Tibial artery (tissue), 4 donors: ENCODE results near the gene GJB2.
"Not testable (repeated sequence)": the region's sequence is repeated elsewhere in the genome, so short reads cannot be mapped to it uniquely, and the experiment has no call there.

ENCODE experiments used
- DNase-seq, 2 donors: peaks; one replicate each; pipeline ENCODE4 v3.0.0-alpha.2; 2019
- H3K27ac ChIP-seq, 2 donors: fragments of 200-600 bp; sonication (generic) in 1 of 2; 1 replicate in 1 of 2; 2 replicates in 1 of 2; pipeline ENCODE4 v1.5.1; 2018 to 2019; ENCODE audit warnings: mild to moderate bottlenecking in 1 of 2
- H3K27me3 ChIP-seq, 2 donors: fragments of 200-600 bp; sonication (generic) in 1 of 2; one replicate each; pipeline versions ENCODE4 v1.5.1 to v1.6.0; 2016 to 2019
- H3K36me3 ChIP-seq, 3 donors: fragments of 200-600 bp; sonication (generic) in 2 of 3; one replicate each; pipeline ENCODE4 v1.5.1; 2016 to 2019; ENCODE audit warnings: mild to moderate bottlenecking in 2 of 3
- H3K4me1 ChIP-seq, 4 donors: fragments of 200-600 bp; sonication (generic) in 2 of 4; 1 replicate in 3 of 4; 2 replicates in 1 of 4; pipeline ENCODE4 v1.5.1; 2016 to 2019
- H3K4me3 ChIP-seq, 2 donors: fragments of 200-600 bp; sonication (generic) in 1 of 2; 1 replicate in 1 of 2; 2 replicates in 1 of 2; pipeline ENCODE4 v1.5.1; 2018 to 2019; ENCODE audit warnings: mild to moderate bottlenecking in 2 of 2
- H3K9me3 ChIP-seq, 3 donors: fragments of 200-600 bp; sonication (generic) in 1 of 3; one replicate each; pipeline ENCODE4 v1.5.1; 2016 to 2019
- intact Hi-C: fragments of 100-400 bp; cut with DNase I; formaldehyde crosslinking; loops from one replicate; pipeline ENCODE4 v1.15.0; 2023; ENCODE audit warnings: low total_unique reads
- TF ChIP-seq, protein P1 (sequence below), 2 experiments: fragments of 200-600 bp in 1 of 2; fragments of 450-650 bp in 1 of 2; IDR thresholded peaks; one replicate each; pipeline ENCODE4 v1.5.1; 2017 to 2019; ENCODE audit warnings: antibody characterized with exemption in 2 of 2, mild to moderate bottlenecking in 1 of 2, moderate library complexity in 1 of 2

GJB2 gene

DNA sequence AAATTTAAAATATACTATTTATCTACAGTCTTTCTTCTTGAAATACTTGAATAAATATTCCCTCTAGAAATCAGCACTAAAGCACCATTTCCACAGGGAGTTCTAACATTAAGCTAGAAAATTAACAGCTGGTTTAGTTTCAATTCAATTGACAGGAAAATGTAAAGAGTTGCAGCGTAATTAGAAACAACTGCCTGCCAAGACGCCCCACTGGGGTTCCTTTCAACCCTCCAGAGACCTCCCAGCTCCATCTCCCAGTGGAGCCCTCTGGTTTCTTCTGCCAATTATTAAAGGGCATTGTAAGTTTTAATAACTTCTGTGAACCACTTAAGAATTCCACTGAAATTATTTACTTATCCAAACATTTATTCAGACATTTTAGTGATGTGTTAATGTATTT, 36.0 kb downstream of the GJB2 start:
- intact Hi-C loops = no loop called here
- H3K4me1 ChIP-seq = peaks cover 0 to 19% (median 12%) of the 10 kb centered on the region in 4 donors
- H3K27me3 ChIP-seq = peaks cover 0 to 75% of the 10 kb centered on the region in 2 donors
- TF ChIP-seq, protein P1, sequence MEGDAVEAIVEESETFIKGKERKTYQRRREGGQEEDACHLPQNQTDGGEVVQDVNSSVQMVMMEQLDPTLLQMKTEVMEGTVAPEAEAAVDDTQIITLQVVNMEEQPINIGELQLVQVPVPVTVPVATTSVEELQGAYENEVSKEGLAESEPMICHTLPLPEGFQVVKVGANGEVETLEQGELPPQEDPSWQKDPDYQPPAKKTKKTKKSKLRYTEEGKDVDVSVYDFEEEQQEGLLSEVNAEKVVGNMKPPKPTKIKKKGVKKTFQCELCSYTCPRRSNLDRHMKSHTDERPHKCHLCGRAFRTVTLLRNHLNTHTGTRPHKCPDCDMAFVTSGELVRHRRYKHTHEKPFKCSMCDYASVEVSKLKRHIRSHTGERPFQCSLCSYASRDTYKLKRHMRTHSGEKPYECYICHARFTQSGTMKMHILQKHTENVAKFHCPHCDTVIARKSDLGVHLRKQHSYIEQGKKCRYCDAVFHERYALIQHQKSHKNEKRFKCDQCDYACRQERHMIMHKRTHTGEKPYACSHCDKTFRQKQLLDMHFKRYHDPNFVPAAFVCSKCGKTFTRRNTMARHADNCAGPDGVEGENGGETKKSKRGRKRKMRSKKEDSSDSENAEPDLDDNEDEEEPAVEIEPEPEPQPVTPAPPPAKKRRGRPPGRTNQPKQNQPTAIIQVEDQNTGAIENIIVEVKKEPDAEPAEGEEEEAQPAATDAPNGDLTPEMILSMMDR (IDR thresholded peaks at IDR 0.05) = no peak
- H3K9me3 ChIP-seq = no peaks in the 10 kb centered on the region
- H3K27ac ChIP-seq = no peak overlapping the region
- H3K36me3 ChIP-seq = no peaks in the 10 kb centered on the region
- no peak for DNase-seq
- H3K4me3 ChIP-seq = no peak overlapping the region

DNA sequence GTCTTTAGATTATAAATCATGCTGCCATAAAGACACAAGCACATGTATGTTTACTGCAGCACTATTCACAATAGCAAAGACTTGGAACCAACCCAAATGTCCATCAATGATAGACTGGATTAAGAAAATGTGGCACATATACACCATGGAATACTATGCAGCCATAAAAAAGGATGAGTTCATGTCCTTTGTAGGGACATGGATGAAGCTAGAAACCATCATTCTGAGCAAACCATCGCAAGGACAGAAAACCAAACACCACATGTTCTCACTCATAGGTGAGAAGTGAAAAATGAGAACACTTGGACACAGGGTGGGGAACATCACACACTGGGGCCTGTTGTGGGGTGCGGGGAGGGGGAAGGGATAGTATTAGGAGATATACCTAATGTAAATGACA, 39.4 kb downstream of the GJB2 start:
- H3K36me3 ChIP-seq, H3K4me1 ChIP-seq, H3K9me3 ChIP-seq, DNase-seq, H3K4me3 ChIP-seq, intact Hi-C loops, H3K27ac ChIP-seq: not testable (repeated sequence)
- peaks cover 0 to 68% of the 10 kb centered on the region in 2 donors for H3K27me3 ChIP-seq

DNA sequence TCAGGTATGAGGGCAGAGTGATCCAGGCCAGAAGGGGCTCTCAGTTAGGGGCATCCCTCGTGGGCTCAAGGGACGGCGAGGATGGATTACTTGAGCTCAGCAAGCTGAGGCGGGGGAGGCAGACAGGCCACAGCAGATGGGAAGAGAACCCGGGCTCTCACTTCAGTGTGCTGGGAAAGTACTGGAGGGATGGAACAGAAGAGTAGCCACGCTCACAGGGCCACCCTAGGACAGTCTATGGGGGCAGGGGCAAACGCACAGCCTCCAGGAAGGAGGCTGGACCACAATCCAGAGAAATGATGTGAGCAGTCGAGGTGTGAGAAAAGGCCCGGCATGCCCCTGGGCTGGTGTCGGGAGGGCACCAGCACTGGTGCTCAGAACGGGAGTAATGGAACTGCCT, 41.1 kb downstream of the GJB2 start:
- no peak overlapping the region for H3K27ac ChIP-seq
- TF ChIP-seq, protein P1 (IDR thresholded peaks at IDR 0.05) = no peak
- intact Hi-C loops = no loop called here
- no peaks in the 10 kb centered on the region for H3K9me3 ChIP-seq
- no peaks in the 10 kb centered on the region for H3K36me3 ChIP-seq
- peaks cover 0 to 56% of the 10 kb centered on the region in 2 donors for H3K27me3 ChIP-seq
- no peak for DNase-seq
- no peak overlapping the region for H3K4me3 ChIP-seq
- H3K4me1 ChIP-seq = no peaks in the 10 kb centered on the region

DNA sequence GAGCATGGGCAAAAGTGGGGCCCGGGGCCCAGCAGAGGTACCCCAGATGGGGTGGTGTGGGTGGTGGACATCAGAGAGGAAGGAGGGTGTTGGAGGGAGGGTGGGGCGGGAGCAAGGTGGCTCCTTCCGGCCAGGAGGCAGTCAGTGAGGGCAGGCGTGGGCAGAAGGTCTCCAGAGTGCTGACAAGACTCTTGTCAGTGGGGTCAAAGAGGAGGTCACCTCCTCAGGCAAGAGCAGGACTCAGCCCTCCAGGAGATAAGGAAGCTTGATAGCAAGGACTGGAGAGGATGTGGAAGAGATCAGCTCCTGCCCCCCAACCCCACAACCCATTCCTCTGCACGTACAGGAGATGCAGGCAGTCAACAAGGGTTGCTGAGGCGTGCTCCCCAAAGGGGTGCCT, 41.7 kb downstream of the GJB2 start:
- no peaks in the 10 kb centered on the region for H3K9me3 ChIP-seq
- H3K36me3 ChIP-seq = no peaks in the 10 kb centered on the region
- no peak overlapping the region for H3K4me3 ChIP-seq
- peaks cover 0 to 51% of the 10 kb centered on the region in 2 donors for H3K27me3 ChIP-seq
- no peaks in the 10 kb centered on the region for H3K4me1 ChIP-seq
- intact Hi-C loops = no loop called here
- no peak overlapping the region for H3K27ac ChIP-seq
- TF ChIP-seq, protein P1 (IDR thresholded peaks at IDR 0.05) = no peak
- DNase-seq = no peak

DNA sequence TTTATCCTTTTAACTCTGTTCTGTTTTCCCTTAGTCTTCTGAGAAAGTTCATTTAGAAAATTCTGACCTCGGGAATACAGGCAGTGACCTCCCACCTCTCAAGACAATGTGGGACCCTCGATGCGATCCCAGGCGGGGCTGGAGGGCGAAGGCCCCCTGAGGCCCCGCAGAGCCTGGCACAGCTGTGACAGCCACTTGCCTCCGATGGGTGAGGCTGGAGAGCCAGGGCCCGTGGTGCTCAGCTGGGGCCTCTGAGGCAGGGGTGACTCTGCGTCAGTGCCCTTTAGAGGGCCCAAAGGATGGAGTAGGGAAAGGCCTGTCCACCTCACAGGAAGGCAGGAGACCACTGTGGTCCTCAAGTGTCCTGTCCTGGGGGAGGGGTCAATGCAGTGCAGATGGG, 42.2 kb downstream of the GJB2 start:
- no peaks in the 10 kb centered on the region for H3K4me1 ChIP-seq
- peaks cover 0 to 51% of the 10 kb centered on the region in 2 donors for H3K27me3 ChIP-seq
- intact Hi-C loops = no loop called here
- no peak overlapping the region for H3K4me3 ChIP-seq
- TF ChIP-seq, protein P1 (IDR thresholded peaks at IDR 0.05) = no peak
- no peak overlapping the region for H3K27ac ChIP-seq
- no peak for DNase-seq
- no peaks in the 10 kb centered on the region for H3K9me3 ChIP-seq
- no peaks in the 10 kb centered on the region for H3K36me3 ChIP-seq

DNA sequence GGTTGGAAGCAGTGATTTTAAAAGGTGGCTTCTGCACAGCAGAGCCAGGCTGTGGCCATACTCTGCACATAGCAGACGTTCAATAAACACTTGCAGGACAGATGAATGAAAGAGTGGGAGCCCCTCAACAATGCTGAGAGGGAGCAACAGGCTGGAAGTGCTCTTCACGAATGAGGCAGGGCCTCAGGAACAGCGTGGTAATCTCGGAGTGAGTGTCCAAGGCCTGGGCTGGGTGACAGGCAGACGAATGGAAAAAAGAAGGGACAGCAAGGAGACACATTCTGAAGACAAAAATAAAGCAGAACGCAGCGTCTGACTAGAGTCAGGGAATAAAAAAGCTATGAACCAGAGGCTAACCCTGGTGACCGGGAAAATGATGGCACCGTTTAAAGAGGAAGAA, 43.0 kb downstream of the GJB2 start:
- H3K27ac ChIP-seq = no peak overlapping the region
- peaks cover 0 to 50% of the 10 kb centered on the region in 2 donors for H3K27me3 ChIP-seq
- TF ChIP-seq, protein P1 (IDR thresholded peaks at IDR 0.05) = no peak
- no peak overlapping the region for H3K4me3 ChIP-seq
- H3K4me1 ChIP-seq = no peaks in the 10 kb centered on the region
- DNase-seq = no peak
- no peaks in the 10 kb centered on the region for H3K36me3 ChIP-seq
- intact Hi-C loops = no loop called here
- H3K9me3 ChIP-seq = no peaks in the 10 kb centered on the region
